GM13976 (cell line): Measurements from ENCODE around the gene CYFIP1.

Experiments
- DNase-seq: peaks from one replicate; pipeline ENCODE4 v3.0.0; 2012; ENCODE audit warnings: low spot score
- in situ Hi-C: fragments of 300-500 bp; cut with MboI; formaldehyde crosslinking; loops from one replicate; pipeline ENCODE4 v1.12.0; 2022; ENCODE audit warnings: low sequenced_read_pairs, mixed read lengths, inconsistent platforms; ENCODE audit not compliant: unreplicated experiment
- TF ChIP-seq, protein P1 (sequence below): IDR thresholded peaks from 2 replicates; pipeline ENCODE4 v1.5.1; 2012; ENCODE audit warnings: borderline replicate concordance, mild to moderate bottlenecking; ENCODE audit not compliant: insufficient read depth; ENCODE audit errors: extremely low read depth, missing control alignments, control extremely low read depth

Gene CYFIP1

DNA sequence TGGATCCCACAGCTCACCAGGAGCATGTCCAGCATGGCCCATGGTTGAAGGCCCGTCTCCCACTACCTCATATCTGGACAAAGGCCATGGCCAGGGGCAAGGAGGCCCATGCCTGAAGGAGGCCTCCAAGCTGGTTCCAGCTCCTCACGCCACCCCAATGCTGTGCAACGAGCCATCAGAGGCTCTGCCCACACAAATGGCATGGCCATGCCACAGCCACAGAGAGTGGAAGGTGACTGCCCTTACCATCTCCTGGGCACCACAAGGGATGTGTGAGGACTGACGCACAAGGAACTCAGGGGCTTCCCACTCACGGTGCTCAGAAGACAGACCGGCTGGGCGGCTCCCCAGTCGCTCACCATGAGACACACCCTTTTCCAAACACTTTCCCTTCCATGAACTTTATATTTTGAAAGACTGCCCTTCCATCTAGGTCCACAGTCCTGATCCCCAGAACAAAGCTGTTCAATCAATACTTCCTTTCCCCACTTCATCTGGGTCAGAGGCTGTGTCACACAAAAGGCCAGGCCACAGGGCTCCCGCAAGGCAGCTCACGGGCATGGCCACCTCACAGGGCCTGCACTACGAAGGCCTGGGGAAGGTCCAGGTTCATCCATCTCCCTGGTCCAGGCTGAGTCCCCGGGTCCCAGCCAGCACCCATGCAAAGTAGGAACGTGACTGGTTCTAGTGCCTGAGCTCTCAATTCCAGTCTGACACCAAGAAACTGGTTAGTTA is 66.4 kb downstream of the CYFIP1 start:
- TF ChIP-seq, protein P1, sequence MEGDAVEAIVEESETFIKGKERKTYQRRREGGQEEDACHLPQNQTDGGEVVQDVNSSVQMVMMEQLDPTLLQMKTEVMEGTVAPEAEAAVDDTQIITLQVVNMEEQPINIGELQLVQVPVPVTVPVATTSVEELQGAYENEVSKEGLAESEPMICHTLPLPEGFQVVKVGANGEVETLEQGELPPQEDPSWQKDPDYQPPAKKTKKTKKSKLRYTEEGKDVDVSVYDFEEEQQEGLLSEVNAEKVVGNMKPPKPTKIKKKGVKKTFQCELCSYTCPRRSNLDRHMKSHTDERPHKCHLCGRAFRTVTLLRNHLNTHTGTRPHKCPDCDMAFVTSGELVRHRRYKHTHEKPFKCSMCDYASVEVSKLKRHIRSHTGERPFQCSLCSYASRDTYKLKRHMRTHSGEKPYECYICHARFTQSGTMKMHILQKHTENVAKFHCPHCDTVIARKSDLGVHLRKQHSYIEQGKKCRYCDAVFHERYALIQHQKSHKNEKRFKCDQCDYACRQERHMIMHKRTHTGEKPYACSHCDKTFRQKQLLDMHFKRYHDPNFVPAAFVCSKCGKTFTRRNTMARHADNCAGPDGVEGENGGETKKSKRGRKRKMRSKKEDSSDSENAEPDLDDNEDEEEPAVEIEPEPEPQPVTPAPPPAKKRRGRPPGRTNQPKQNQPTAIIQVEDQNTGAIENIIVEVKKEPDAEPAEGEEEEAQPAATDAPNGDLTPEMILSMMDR = no peak
- in situ Hi-C loops = no loop called here

DNA sequence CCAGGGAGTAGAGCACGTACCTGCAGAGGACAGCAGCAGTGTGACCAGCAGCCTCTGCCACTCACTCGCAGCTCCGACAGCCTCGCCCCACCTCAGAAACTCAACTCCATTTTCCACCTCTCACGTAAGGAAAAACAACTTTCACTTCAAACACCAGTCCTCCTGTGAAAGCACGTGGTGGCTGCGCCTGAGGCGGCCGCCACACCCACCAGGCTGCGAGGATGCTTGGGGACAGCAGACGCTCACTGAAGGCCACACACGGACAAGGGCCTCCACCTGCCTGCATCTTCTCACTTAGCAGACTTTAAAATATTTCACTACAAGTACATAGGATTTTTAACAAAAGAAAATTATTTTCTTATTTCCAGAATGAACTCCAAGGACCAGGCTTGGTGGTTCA is 67.9 kb downstream of the CYFIP1 start:
- TF ChIP-seq, protein P1 = no peak
- DNase-seq = no peak
- in situ Hi-C loops = no loop called here

More for the DNA sequence above, 66.4 kb downstream of the CYFIP1 start:
- DNase-seq = no peak

DNA sequence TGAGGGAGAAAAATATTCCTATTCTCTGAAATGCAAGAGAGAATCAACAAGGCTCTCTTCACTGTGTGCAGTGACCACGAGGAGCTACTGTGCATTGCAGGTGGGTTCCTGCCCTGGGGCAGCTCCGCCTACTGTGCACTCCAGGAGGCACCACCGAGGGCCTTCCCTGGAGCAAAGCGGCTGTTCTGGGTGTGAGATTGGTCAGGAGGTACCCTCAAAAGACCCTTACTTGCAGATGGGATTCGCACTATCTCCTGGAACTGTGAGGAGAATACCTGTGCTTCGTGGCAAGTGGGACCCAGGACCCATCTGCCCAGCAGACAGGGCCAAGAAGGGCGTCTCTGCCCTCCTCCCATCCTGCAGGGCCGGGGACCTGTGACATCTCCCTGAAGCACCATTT is 68.9 kb downstream of the CYFIP1 start:
- TF ChIP-seq, protein P1 = no peak
- DNase-seq = no peak
- in situ Hi-C loops = no loop called here

DNA sequence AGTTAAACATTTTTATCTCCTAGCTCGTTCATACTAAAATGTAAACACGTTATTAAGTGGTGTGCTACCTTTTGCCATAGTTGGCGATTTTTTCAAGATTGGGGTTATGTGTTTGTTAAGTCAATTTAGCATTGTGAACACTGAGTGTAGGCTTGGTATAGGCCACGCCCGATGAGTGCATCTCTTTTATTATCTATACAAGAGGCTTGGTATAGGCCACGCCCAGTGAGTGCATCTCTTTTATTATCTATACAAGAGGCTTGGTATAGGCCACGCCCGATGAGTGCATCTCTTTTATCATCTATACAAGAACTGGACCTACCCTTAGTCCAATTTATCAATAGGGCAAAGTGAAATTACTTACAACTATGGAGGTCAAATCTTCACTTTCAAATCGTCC is 71.3 kb downstream of the CYFIP1 start:
- in situ Hi-C loops = no loop called here
- no peak for DNase-seq
- TF ChIP-seq, protein P1 = no peak

DNA sequence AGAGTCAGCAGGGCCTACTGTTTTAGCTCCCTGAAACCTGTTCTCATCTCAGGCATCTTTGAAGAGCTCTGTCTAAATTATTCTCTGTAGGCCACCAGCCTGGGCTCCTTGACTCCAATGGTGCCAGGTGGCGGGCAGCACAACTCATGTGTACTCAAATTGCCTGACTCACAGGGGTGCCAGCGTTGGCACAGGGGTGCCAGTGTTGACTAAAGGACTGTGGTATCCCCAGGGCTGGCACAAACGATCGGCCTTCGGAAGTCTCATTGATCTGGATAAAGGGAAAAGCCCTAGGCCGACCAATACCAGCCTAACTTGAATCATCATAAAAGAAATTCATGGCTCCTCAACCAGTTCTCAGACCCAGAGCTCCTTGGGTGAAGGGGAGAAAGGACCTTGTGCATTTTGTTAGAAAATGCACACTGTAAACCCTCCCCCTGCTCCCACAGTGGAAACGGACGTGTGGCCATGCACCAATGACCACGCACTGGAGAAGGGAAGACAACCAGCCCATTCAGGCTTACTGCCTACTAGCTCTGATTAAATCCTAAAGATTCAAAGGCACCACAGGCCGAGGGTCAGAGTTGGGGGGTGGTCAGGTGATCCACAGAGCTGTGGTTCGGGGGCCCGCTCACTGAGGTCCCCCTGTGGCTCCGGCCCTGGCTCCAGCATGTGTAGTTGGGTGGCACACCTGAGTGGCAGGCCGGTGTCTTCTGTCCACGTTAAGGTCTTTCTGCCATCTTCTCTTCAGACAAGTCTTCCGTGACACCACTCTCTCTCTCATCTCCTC is 72.8 kb downstream of the CYFIP1 start:
- TF ChIP-seq, protein P1 = no peak
- no peak for DNase-seq
- in situ Hi-C loops = no loop called here

DNA sequence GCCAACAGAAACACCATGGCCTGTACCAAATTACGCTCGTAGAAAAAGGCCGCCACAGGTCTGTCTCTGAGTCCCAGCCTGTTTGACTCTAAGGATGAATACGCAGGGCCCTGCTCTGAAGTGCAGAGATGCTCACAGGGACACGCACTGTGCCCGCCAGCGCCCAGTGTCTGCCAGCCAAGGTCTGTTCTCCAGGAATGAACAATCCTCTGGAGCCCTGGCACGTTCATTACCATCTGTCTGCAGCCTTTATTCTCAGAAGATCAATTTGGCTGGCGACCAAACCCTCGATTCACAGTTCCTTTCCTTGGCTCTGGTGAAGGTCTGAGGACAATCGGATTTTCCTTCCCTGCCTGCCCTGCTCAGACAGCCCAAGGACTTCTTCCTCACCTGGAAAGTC is 75.4 kb downstream of the CYFIP1 start:
- in situ Hi-C loops = no loop called here
- no peak for DNase-seq
- TF ChIP-seq, protein P1 = no peak
